Omental fat pad (tissue), 4 donors: ENCODE measurements around the gene NAT16. TPM values are rescaled to one million over a fixed set of nuclear protein-coding genes. Genes with fewer than 3 reads are reported as not detected.
A peak's percentile ranks its signal among the peaks of the same experiment; 100 is the strongest.

Experiments used
- ATAC-seq: fragments of 150-250 bp; one replicate; pipeline ENCODE4 v1.9.1; 2016; ENCODE audit warnings: mild to moderate bottlenecking, moderate library complexity; ENCODE audit not compliant: low FRiP score
- DNase-seq: peaks from one replicate; pipeline ENCODE4 v3.0.0-alpha.2; 2019; ENCODE audit warnings: low spot score
- total RNA-seq, 4 donors: library from RNA; depleted of rRNA; stranded (reverse); fragments of >200 nt; gene quantifications; one replicate each; pipeline ENCODE4 v1.1.0, GENCODE V29; 2016
- TF ChIP-seq, protein P1 (sequence below), 3 donors: fragments of 450-650 bp; IDR thresholded peaks; one replicate each; pipeline ENCODE4 v1.5.1; 2016 to 2017; ENCODE audit warnings: antibody characterized with exemption in 3 of 3, mild to moderate bottlenecking in 3 of 3, moderate library complexity in 2 of 3

The NAT16 gene
- total RNA-seq, 4 donors from 2014 or later: 0.09 TPM; not detected in 3

DNA sequence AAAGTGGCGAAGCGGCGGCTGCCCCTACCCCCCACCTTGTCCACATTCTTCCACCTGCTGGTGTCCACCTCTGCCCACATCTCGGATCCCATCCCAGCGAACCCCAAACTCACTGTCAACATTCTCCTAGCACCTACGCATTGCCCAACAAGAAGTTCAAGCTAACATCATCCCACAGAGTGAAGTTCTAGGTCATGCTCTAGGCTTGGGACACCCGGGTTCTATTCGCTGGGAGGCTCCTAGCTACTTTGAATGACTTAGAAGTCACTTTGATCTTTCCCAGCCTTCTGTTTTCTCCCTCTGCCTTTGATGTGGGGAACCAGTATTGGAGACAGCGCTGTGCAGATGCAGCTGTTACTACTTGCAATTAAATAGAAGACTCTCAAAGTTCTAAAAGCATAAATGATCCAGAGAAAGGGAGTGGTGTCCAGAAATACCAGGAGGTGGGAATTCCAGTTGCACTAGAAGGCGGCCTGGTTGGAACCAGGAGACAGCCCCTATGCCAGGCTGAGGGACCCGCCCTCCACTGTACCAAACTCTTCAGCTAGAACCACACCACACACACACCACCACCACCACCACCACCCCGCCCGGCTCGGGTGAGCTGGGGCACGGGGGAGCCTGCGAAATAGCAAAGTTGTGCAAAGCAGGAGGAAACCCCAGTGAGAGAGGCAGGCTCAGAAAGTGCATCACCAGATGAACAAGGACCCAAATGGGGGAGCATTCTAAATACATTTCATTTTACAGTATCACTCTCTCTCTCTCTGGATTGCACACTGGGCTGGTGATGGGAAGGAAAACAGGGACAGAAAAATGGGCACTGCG is 9.3 kb downstream of the NAT16 start:
- TF ChIP-seq, protein P1, sequence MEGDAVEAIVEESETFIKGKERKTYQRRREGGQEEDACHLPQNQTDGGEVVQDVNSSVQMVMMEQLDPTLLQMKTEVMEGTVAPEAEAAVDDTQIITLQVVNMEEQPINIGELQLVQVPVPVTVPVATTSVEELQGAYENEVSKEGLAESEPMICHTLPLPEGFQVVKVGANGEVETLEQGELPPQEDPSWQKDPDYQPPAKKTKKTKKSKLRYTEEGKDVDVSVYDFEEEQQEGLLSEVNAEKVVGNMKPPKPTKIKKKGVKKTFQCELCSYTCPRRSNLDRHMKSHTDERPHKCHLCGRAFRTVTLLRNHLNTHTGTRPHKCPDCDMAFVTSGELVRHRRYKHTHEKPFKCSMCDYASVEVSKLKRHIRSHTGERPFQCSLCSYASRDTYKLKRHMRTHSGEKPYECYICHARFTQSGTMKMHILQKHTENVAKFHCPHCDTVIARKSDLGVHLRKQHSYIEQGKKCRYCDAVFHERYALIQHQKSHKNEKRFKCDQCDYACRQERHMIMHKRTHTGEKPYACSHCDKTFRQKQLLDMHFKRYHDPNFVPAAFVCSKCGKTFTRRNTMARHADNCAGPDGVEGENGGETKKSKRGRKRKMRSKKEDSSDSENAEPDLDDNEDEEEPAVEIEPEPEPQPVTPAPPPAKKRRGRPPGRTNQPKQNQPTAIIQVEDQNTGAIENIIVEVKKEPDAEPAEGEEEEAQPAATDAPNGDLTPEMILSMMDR (IDR thresholded peaks at IDR 0.05): no peak
- no peak for ATAC-seq
- DNase-seq: no peak

DNA sequence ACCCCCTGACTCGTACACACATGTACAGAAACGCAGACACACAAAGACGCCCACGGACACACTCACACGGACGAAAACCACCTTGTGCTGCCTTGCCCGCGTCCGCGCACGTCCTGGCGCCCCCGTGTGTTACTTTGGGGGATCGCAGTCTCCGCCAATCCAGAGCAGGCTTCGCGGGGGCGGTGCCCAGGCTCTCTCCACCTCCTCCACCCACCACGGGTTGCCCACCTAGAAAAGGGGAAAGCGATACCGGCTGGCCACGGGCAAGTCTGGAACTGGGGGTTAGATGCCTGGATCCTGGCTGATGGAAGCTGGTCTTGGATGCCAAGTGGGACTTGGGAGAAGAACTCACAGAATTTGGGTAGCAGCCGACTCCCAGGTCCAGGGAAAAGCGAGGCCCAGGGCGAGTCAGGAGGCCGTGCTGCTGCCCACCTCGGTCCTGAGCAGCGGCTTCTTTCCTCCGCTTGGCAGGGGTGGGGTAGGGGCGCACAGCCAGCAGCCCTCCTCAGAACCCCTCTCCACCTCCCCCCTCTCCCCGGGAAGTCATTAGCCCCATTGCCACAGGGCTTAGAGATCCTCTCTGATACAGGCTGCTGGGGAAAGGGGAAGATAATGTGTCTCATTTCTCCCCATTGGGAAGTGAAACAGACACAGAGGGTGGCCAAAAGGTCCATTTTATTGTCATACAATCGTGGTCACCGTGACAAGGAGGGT is 10.1 kb downstream of the NAT16 start:
- ATAC-seq: peak; percentile 63
- DNase-seq: peak; percentile 72

DNA sequence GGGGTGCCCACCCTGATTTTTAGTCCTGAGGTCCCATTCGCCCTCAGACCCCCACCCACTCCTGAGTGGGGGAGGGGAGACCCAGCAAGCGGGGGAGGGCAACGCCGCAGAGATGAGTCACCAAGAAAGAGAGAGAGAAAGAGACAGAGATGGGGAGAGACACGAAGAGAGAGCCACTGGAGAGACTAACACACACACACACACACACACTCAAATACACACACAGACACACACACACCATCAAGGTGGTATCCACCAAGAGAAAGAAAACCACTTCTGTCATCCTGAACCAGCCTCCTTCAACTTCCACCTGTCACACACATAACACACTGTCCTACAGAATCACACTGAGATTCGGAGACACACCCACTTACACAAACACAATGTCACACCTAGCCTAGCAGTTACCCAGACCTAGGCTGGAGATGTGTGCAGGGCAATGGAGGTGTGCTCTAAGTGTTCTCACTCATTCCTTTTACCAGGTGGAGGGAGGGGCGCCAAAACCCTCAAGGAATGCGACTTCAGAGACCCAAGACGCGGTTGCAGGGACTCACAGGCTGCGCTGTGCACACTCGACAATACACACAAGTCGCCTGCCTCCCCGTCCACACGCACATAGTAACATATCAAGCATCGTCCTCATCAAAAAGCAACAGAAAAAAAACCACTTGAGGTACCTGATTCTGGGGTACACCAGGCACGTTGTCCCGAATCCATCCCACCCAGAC is 10.8 kb downstream of the NAT16 start:
- no peak for DNase-seq
- no peak for ATAC-seq
- TF ChIP-seq, protein P1 (IDR thresholded peaks at IDR 0.05): no peak

More for the DNA sequence above, 10.1 kb downstream of the NAT16 start:
- TF ChIP-seq, protein P1 (IDR thresholded peaks at IDR 0.05): peak in 1 of 3 donors; percentile 16

DNA sequence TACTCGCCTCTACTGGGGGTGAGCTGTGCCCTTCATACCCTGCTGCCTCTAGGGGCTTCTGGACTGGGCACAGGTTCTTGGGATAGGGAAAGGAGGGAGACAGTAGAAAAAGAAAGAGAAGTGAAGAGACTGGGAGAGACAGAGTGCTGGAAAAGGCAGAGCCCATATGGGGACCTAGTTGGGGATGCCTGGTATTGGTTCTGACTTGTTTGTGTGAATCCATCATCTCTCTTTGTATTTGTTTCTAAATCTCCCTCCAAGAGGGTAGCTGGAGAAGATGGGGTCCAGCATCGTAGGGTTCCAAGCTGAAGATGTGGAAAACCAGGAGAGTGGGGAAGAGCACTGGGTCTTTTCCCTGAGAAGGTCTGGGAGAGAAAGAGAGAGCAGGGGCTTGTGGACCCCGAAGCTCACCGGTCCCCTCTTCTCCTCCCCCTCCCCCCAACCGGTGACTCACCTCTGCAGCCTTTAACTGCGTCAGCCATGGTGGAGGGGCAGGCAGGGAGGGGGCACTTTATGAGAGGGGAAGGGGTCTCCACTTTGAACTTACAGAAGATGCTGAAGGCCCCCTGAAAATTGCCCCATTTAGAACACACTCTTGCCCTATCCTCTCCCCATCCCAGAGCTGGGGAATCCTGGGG is 11.6 kb downstream of the NAT16 start:
- TF ChIP-seq, protein P1 (IDR thresholded peaks at IDR 0.05): no peak
- DNase-seq (no peak), ATAC-seq (no peak)

DNA sequence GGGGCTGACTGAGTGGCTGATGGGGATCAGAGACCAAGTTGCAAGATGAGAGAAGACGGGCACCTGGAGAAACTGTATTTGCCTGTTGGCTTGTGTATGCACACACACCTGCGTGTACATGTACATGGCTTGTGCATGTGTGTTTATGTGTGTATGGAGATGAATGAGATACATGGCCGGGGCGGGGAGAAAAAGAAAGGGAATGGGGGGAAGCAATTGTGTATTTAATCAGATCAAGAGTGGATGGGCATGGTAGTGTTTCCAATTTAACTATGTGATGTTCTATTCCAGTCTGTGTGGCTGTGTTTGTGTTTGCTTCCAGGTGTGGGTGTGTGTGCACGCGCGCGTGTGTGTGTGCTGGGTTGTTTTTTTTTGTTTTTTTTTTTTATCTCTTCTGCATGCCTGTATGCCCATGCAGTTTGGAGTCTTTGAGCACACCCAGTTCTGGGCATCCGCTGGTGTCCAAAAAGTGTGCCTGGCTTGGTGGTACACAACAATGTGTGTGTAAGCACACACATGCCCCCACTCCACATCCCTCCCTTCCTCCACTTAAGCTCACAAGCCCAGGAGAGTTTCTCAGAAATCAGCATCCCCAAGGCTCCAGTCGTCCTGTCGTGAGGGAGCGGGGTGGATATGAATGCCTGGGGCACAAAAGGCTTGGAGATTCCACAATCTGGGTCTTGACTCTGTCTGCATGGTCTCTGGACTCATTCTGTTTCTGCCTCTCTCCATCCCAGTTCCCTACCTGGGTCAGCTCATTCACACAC is 12.3 kb downstream of the NAT16 start:
- TF ChIP-seq, protein P1 (IDR thresholded peaks at IDR 0.05): no peak
- ATAC-seq (no peak), DNase-seq (no peak)
